ENCODE data around the gene DNAL1. TPM values are rescaled to one million over a fixed set of nuclear protein-coding genes. Genes with fewer than 3 reads are reported as not detected.

The DNAL1 gene
- total and polyA plus RNA-seq, 2 of the 13 experiments (the other 11 are each of a cell fraction or from before 2014, with no cell fraction given), result 1.4 to 13.3 TPM

DNA sequence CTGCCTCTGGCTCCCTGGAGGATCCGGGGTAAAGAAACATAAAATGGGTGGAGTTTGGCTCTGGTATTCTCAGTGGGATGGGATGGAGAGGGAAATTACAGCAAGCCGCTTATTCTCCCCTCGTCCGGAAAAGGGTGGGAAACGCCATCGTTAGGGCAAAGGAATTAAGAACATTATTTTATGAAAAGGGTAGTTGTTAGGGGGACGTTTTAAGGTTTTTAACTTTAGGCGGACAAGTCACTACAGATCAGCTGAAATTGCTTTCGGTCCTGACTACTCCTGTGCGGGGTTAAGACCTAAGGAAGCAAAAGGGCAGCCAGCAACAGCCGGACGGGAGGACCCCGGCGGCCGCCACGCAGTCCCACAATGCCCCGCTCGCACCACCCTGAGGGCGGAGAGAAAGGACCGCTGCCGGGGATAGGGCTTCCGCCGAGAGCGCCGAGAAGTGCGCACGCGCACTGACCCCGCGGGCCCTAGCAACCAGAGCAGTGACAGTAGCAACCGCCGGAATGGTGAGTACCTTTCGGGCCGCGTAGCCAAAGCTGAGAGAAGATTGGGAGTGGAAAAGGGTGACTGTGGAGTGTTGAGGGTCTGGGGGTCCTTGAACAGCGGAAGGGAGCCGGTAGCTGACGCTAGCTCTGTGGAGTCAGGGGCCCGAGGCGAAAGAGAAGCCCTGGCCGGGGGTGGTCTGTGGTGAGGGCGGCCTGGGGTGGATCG, at the start of gene DNAL1 (continued):
- TF ChIP-seq, protein P1, sequence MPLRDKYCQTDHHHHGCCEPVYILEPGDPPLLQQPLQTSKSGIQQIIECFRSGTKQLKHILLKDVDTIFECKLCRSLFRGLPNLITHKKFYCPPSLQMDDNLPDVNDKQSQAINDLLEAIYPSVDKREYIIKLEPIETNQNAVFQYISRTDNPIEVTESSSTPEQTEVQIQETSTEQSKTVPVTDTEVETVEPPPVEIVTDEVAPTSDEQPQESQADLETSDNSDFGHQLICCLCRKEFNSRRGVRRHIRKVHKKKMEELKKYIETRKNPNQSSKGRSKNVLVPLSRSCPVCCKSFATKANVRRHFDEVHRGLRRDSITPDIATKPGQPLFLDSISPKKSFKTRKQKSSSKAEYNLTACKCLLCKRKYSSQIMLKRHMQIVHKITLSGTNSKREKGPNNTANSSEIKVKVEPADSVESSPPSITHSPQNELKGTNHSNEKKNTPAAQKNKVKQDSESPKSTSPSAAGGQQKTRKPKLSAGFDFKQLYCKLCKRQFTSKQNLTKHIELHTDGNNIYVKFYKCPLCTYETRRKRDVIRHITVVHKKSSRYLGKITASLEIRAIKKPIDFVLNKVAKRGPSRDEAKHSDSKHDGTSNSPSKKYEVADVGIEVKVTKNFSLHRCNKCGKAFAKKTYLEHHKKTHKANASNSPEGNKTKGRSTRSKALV (CRISPR knock-in tag; IDR thresholded peaks at IDR 0.05), result no peak
- TF ChIP-seq ZNF274 (CRISPR knock-in tag; IDR thresholded peaks at IDR 0.05) (peak; percentile 60), ZNF7 (CRISPR knock-in tag; IDR thresholded peaks at IDR 0.05) (no peak), ZNF660 (CRISPR knock-in tag; IDR thresholded peaks at IDR 0.05; ENCODE audit: borderline replicate concordance, low read depth) (no peak), CERS6 (CRISPR knock-in tag; IDR thresholded peaks at IDR 0.05) (no peak), ZNF556 (CRISPR knock-in tag; IDR thresholded peaks at IDR 0.05; ENCODE audit: borderline replicate concordance) (no peak), ZFP1 (CRISPR knock-in tag; IDR thresholded peaks at IDR 0.05) (no peak), PITX1 (CRISPR knock-in tag; IDR thresholded peaks at IDR 0.05) (0 out of 2 replicates have a peak, but pooled peaks have one; percentile 52), ZNF331 (CRISPR knock-in tag; IDR thresholded peaks at IDR 0.05) (no peak; the same call in 1 of the 2 replicates), CHD4 (IDR thresholded peaks at IDR 0.05; ENCODE audit: borderline replicate concordance, low read length) (no peak), ZNF446 (CRISPR knock-in tag; IDR thresholded peaks at IDR 0.05) (no peak; the same call in 1 of the 2 replicates), U2AF2 (IDR thresholded peaks at IDR 0.05; ENCODE audit: low read depth, low read length) (0 out of 2 replicates have a peak, but pooled peaks have one; percentile 54), ZNF501 (CRISPR knock-in tag; IDR thresholded peaks at IDR 0.05) (peak; percentile 80), DMAP1 (CRISPR knock-in tag; IDR thresholded peaks at IDR 0.05) (no peak; the same call in 1 of the 2 replicates), HMG20B (CRISPR knock-in tag; conservative IDR thresholded peaks at IDR 0.05) (no peak), RNF2 (conservative IDR thresholded peaks at IDR 0.05; ENCODE audit: low read depth) (no peak), FOXJ3 (CRISPR knock-in tag; IDR thresholded peaks at IDR 0.05; ENCODE audit: borderline replicate concordance) (no peak), ZNF883 (CRISPR knock-in tag; IDR thresholded peaks at IDR 0.05; ENCODE audit: not compliant biosample characterization) (peak; percentile 42)
- TF ChIP-seq, protein P2, sequence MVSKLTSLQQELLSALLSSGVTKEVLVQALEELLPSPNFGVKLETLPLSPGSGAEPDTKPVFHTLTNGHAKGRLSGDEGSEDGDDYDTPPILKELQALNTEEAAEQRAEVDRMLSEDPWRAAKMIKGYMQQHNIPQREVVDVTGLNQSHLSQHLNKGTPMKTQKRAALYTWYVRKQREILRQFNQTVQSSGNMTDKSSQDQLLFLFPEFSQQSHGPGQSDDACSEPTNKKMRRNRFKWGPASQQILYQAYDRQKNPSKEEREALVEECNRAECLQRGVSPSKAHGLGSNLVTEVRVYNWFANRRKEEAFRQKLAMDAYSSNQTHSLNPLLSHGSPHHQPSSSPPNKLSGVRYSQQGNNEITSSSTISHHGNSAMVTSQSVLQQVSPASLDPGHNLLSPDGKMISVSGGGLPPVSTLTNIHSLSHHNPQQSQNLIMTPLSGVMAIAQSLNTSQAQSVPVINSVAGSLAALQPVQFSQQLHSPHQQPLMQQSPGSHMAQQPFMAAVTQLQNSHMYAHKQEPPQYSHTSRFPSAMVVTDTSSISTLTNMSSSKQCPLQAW (CRISPR knock-in tag; IDR thresholded peaks at IDR 0.05), result peak; percentile 73

Measured in HepG2 (cell line).